ENCODE data around the gene CDYL2. TPM values are rescaled to one million over a fixed set of nuclear protein-coding genes. Genes with fewer than 3 reads are reported as not detected.

Gene CDYL2
- total RNA-seq, 4 donors from 2014 or later, result 1.8 to 4.8 (median 3.1) TPM

DNA sequence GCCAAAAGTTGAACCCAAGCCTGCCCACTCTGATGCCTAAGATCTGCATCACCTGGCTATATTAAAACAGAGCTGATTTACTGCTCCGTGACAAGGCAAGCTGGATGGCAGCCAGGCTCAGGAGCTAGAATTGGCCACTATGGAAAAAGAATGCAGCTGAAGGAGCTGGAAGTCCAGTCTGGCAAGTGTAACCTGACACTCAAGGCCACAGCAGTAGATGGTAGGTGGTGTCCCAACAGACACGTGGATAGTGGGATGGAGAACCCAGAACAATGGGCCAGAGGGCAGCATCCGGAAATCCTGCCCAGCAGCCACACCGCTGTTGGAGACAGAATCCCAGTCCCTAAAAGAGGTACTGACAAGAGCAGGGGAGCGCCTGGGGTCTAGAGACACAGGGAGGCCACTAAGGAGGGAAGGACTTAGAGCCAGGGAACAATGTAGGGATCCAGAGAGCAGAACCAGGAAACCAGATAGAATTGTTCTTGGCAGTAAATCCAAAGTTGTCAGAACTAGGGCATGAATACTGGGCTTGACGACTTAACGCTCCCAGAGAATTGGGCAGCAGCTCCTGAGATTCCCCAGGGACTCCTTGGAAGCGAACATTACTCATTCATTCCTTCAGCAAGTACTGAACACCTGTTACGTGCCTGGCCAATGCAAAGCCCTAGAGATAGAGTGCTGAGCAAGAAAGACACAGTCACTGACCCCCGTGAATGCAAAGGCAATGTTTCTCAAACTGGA lies 85.7 kb downstream of the CDYL2 start:
- Histone ChIP-seq H3K9me3 (peaks cover 0 to 7% (median 6%) of the 10 kb centered on the region in 3 donors), H3K36me3 (no peaks in the 10 kb centered on the region), H3K4me1 (peaks cover 0 to 26% (median 0%) of the 10 kb centered on the region in 3 donors), H3K4me3 (no peak overlapping the region), H3K27ac (no peak overlapping the region), H3K27me3 (peaks cover 0 to 2% (median 0%) of the 10 kb centered on the region in 4 donors)
- WGBS, 2 donors, result 50 to 65% methylated on average over 9 to 10 of the region's 10 CpGs
- DNase-seq, result no peak
- TF ChIP-seq POLR2A (IDR thresholded peaks at IDR 0.05), result no peak
- TF ChIP-seq, protein P1, sequence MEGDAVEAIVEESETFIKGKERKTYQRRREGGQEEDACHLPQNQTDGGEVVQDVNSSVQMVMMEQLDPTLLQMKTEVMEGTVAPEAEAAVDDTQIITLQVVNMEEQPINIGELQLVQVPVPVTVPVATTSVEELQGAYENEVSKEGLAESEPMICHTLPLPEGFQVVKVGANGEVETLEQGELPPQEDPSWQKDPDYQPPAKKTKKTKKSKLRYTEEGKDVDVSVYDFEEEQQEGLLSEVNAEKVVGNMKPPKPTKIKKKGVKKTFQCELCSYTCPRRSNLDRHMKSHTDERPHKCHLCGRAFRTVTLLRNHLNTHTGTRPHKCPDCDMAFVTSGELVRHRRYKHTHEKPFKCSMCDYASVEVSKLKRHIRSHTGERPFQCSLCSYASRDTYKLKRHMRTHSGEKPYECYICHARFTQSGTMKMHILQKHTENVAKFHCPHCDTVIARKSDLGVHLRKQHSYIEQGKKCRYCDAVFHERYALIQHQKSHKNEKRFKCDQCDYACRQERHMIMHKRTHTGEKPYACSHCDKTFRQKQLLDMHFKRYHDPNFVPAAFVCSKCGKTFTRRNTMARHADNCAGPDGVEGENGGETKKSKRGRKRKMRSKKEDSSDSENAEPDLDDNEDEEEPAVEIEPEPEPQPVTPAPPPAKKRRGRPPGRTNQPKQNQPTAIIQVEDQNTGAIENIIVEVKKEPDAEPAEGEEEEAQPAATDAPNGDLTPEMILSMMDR (IDR thresholded peaks at IDR 0.05), result no peak
- intact Hi-C loops (cut with DNase I), result no loop called here

DNA sequence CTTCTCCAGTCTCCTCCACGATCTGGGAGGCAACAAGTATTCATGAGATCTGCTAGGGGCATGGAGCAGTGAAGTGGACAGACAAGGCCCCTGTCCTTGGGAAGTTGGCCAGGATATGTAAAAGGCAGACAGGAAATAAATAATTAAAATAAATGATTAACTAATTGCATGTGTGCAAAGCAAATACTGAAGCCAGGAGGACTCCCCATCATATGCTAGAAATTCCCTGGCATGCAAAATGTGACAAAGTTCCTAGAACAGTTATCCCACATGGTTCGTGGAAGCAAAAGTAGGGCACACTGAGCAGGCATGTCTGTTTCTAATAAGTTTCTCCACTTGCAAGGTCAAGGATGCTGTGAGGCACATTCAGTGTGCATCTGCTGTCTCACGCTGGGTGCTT lies 86.8 kb downstream of the CDYL2 start:
- H3K4me3 ChIP-seq, result no peak overlapping the region
- intact Hi-C loops (cut with DNase I), result no loop called here
- H3K36me3 ChIP-seq, result no peaks in the 10 kb centered on the region
- 84 to 86% methylated on average over 3 of the region's 3 CpGs for WGBS, 2 donors
- no peaks in the 10 kb centered on the region for H3K27me3 ChIP-seq
- peaks cover 0 to 26% (median 0%) of the 10 kb centered on the region in 3 donors for H3K4me1 ChIP-seq
- TF ChIP-seq POLR2A (IDR thresholded peaks at IDR 0.05), result no peak
- peaks cover 0 to 2% (median 2%) of the 10 kb centered on the region in 3 donors for H3K9me3 ChIP-seq
- DNase-seq, result no peak
- no peak overlapping the region for H3K27ac ChIP-seq

DNA sequence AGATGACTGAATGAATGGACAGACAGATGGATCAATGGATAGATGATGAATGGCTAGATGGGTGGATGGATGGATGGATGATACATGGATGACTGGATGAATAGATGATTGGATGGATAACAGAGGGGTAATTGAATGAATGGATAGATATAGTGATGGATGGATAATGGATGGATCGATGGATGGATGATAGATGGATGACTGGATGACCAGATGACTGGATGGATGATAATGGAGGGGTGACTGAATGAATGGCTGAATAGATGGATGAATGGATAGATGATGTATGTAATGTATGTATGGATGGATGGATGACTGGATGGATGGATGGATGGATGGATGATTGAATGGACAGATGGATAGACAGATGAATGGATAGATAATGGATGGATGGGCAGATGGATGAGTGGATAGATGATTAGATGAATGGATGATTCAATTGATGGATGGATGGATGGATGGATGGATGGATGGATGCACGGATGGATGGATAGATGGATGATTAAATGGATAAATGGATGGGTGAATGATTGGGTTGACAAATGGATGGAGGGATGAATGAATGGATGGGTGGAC lies 87.7 kb downstream of the CDYL2 start:
- Histone ChIP-seq H3K27ac (no peak overlapping the region), H3K9me3 (no peaks in the 10 kb centered on the region), H3K4me1 (peaks cover 0 to 25% (median 0%) of the 10 kb centered on the region in 3 donors), H3K4me3 (no peak overlapping the region), H3K27me3 (no peaks in the 10 kb centered on the region), H3K36me3 (no peaks in the 10 kb centered on the region)
- WGBS, 2 donors, result 82 to 83% methylated on average over 2 of the region's 2 CpGs
- intact Hi-C loops (cut with DNase I), result no loop called here
- DNase-seq, result no peak
- TF ChIP-seq, protein P1 (IDR thresholded peaks at IDR 0.05), result no peak
- no peak for TF ChIP-seq POLR2A (IDR thresholded peaks at IDR 0.05)

DNA sequence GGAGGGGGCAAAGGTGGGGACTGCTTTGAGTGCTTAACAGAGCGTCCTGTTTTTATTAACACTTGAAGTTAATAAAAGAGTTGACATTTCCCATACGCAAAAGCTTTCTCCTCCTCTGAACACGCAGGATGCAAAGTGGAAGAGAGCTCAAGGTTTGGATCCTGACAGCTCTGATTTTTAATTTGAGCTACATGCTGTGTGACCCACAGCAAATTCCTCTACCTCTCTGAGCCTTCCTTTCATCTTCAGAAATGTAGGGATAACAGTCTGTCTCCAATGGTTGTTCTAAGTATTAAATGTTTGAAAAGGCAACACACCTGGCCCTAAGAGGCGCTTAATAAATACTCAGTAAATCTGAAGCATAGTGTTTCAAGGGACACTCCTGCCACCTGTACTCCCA lies 93.0 kb downstream of the CDYL2 start:
- no peaks in the 10 kb centered on the region for H3K9me3 ChIP-seq
- no peak overlapping the region for H3K4me3 ChIP-seq
- TF ChIP-seq, protein P1 (IDR thresholded peaks at IDR 0.05), result no peak
- TF ChIP-seq POLR2A (IDR thresholded peaks at IDR 0.05), result no peak
- no peak overlapping the region for H3K27ac ChIP-seq
- no peak for DNase-seq
- no peaks in the 10 kb centered on the region for H3K36me3 ChIP-seq
- intact Hi-C loops (cut with DNase I), result no loop called here
- no peaks in the 10 kb centered on the region for H3K27me3 ChIP-seq
- no peaks in the 10 kb centered on the region for H3K4me1 ChIP-seq
- WGBS, 2 donors, result 83 to 91% methylated on average over 4 of the region's 4 CpGs

DNA sequence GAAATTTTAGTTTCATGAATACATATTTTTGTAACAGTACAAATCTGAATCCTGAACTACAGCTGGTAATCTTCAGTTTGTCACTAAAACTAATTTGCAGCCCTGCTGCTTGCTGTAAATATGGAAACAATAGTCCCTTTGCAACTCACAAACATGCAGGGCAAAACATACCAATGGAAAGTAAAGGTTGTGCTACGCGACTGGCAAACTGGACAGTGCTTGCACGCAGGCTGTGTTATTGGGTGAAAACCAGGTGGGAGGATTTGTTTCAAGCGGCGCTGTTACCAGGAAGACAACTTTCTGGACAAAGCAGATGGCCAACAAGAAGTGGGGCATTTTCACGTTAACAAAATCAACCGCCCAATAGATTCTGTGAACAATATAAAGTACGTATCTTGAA lies 93.5 kb downstream of the CDYL2 start:
- DNase-seq, result no peak
- Histone ChIP-seq H3K4me1 (no peaks in the 10 kb centered on the region), H3K27ac (no peak overlapping the region), H3K9me3 (no peaks in the 10 kb centered on the region), H3K27me3 (no peaks in the 10 kb centered on the region), H3K4me3 (no peak overlapping the region), H3K36me3 (no peaks in the 10 kb centered on the region)
- WGBS, 2 donors, result 81 to 91% methylated on average over 8 of the region's 8 CpGs
- intact Hi-C loops (cut with DNase I), result no loop called here
- TF ChIP-seq POLR2A (IDR thresholded peaks at IDR 0.05), result no peak
- TF ChIP-seq, protein P1 (IDR thresholded peaks at IDR 0.05), result no peak
